ENCODE data around the gene UNC13C.

UNC13C gene

GRCh38 chr15:54026891-54027290 lies 48.6 kb downstream of the UNC13C start:
- H3K36me3 ChIP-seq (ENCODE audit: insufficient read depth, low read length): no peaks in the 10 kb centered on the region
- H3K4me2 ChIP-seq (ENCODE audit: low read length): no peak overlapping the region
- no peak overlapping the region for H3K4me3 ChIP-seq (ENCODE audit: low read length)
- H3K9me3 ChIP-seq (replicated peaks; ENCODE audit: low read length): peaks cover 2% of the 10 kb centered on the region
- H3K4me1 ChIP-seq (ENCODE audit: control insufficient read depth, insufficient read depth, low read length): no peaks in the 10 kb centered on the region
- no peak overlapping the region for H3K9ac ChIP-seq (ENCODE audit: low read depth, low read length)
- no peaks in the 10 kb centered on the region for H3K27me3 ChIP-seq (ENCODE audit: control insufficient read depth, insufficient read depth, low read length)

DNA sequence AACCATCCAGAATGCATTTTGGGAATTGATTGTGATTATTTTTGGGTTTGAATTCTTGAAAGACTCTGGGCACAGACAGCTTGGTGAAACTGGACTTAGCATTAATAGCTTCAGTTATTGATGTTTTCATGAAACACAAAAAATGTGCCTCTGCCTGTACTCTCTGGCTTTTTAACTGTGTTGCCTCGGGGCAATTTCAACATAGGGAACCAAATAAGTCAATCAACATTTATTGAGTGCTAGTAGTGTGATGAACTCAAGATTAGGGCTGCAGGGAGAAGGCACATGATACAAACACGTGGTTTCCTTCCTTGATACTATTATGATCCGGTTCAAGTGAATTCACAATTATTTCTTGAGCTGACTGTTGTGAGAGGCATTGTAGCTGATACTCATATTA lies 50.8 kb downstream of the UNC13C start:
- Histone ChIP-seq H3K9me3 (replicated peaks; ENCODE audit: low read length) (peaks cover 2% of the 10 kb centered on the region), H3K36me3 (ENCODE audit: insufficient read depth, low read length) (no peaks in the 10 kb centered on the region), H3K27me3 (ENCODE audit: control insufficient read depth, insufficient read depth, low read length) (no peaks in the 10 kb centered on the region), H3K9ac (ENCODE audit: low read depth, low read length) (no peak overlapping the region), H3K4me2 (ENCODE audit: low read length) (no peak overlapping the region), H3K4me1 (ENCODE audit: control insufficient read depth, insufficient read depth, low read length) (no peaks in the 10 kb centered on the region), H3K4me3 (ENCODE audit: low read length) (no peak overlapping the region)

DNA sequence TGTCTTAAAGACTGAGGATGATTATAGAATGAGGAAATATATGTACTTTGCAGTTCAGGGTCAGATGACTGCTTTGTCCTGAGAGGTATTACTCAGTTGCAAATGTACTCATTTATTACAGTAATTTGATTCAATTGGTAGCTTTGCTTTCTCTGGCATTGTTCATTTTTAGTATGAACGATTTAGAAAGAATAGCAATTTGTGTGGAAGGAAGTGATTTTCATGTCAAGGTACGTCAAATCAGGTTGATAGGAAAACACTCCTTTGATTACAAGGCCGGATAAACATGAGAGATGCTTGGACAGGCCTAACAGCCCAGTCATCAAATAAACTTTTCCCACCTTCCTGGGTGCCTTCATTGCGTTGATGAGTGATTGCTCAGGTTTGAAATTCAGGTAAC lies 53.8 kb downstream of the UNC13C start:
- Histone ChIP-seq H3K4me3 (ENCODE audit: low read length) (no peak overlapping the region), H3K4me1 (ENCODE audit: control insufficient read depth, insufficient read depth, low read length) (no peaks in the 10 kb centered on the region), H3K9me3 (replicated peaks; ENCODE audit: low read length) (peaks cover 8% of the 10 kb centered on the region), H3K36me3 (ENCODE audit: insufficient read depth, low read length) (no peaks in the 10 kb centered on the region), H3K27me3 (ENCODE audit: control insufficient read depth, insufficient read depth, low read length) (no peaks in the 10 kb centered on the region), H3K4me2 (ENCODE audit: low read length) (no peak overlapping the region), H3K9ac (ENCODE audit: low read depth, low read length) (no peak overlapping the region)

DNA sequence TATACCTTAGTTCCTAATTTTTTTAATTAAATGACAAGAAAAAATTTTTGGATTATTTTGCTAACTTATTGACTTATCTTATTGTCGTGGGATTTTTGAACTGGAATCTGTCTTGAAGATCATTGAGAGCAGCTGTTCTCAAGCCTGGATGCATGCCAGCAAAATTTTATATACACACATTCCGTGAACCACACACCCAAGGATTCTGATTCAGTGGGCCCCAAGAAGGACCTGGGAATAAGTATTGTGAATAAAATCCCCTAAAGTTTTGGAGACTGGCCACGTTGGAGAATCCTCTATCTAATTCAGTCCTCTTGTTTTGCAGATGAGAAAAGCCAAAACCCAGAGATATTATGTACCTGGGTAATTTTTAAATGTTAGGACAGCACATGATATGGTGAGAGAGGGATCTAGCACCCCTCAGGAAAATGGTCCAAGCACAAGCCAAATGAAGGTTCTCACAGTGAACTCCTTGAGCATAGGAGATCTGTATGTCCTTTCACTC lies 55.2 kb downstream of the UNC13C start:
- no peaks in the 10 kb centered on the region for H3K27me3 ChIP-seq (ENCODE audit: control insufficient read depth, insufficient read depth, low read length)
- H3K9me3 ChIP-seq (replicated peaks; ENCODE audit: low read length): peaks cover 8% of the 10 kb centered on the region
- no peaks in the 10 kb centered on the region for H3K4me1 ChIP-seq (ENCODE audit: control insufficient read depth, insufficient read depth, low read length)
- no peak overlapping the region for H3K9ac ChIP-seq (ENCODE audit: low read depth, low read length)
- no peaks in the 10 kb centered on the region for H3K36me3 ChIP-seq (ENCODE audit: insufficient read depth, low read length)
- H3K4me3 ChIP-seq (ENCODE audit: low read length): no peak overlapping the region
- no peak overlapping the region for H3K4me2 ChIP-seq (ENCODE audit: low read length)

- H3K36me3 ChIP-seq (ENCODE audit: insufficient read depth, low read length): no peaks in the 10 kb centered on the region
- H3K9ac ChIP-seq (ENCODE audit: low read depth, low read length): no peak overlapping the region
- H3K4me1 ChIP-seq (ENCODE audit: control insufficient read depth, insufficient read depth, low read length): no peaks in the 10 kb centered on the region
- H3K4me2 ChIP-seq (ENCODE audit: low read length): no peak overlapping the region
- H3K9me3 ChIP-seq (replicated peaks; ENCODE audit: low read length): peaks cover 6% of the 10 kb centered on the region
- H3K27me3 ChIP-seq (ENCODE audit: control insufficient read depth, insufficient read depth, low read length): no peaks in the 10 kb centered on the region
- H3K4me3 ChIP-seq (ENCODE audit: low read length): no peak overlapping the region
Observed at GRCh38 chr15:54033869-54034458, 55.7 kb downstream of the UNC13C start.

- Histone ChIP-seq H3K4me1 (ENCODE audit: control insufficient read depth, insufficient read depth, low read length) (no peaks in the 10 kb centered on the region), H3K4me2 (ENCODE audit: low read length) (no peak overlapping the region), H3K27me3 (ENCODE audit: control insufficient read depth, insufficient read depth, low read length) (no peaks in the 10 kb centered on the region), H3K4me3 (ENCODE audit: low read length) (no peak overlapping the region), H3K9me3 (replicated peaks; ENCODE audit: low read length) (peaks cover 6% of the 10 kb centered on the region), H3K9ac (ENCODE audit: low read depth, low read length) (no peak overlapping the region), H3K36me3 (ENCODE audit: insufficient read depth, low read length) (no peaks in the 10 kb centered on the region)
Observed at GRCh38 chr15:54035616-54036015, 57.4 kb downstream of the UNC13C start.

DNA sequence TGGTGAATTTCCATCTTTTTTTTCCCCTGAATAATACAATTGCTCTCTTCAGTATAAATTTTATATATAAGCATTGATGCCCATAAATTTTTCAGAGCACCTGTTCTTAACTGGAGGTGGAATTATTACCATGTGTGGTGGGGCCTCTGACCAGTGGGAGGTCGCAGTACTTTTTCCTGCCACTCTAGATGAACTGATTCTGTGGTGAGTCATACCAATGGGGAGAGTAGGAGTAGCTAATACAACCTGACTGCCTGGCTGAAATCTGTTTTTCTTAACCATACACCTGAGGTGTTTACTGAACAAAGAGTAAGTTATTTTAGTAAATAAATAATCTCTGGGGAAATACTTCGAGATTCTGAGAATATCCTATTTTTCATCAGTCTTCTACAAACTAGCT lies 67.2 kb downstream of the UNC13C start:
- no peaks in the 10 kb centered on the region for H3K9me3 ChIP-seq (replicated peaks; ENCODE audit: low read length)
- H3K4me3 ChIP-seq (ENCODE audit: low read length): no peak overlapping the region
- H3K27me3 ChIP-seq (ENCODE audit: control insufficient read depth, insufficient read depth, low read length): no peaks in the 10 kb centered on the region
- no peaks in the 10 kb centered on the region for H3K4me1 ChIP-seq (ENCODE audit: control insufficient read depth, insufficient read depth, low read length)
- no peak overlapping the region for H3K4me2 ChIP-seq (ENCODE audit: low read length)
- no peaks in the 10 kb centered on the region for H3K36me3 ChIP-seq (ENCODE audit: insufficient read depth, low read length)
- H3K9ac ChIP-seq (ENCODE audit: low read depth, low read length): no peak overlapping the region

- Histone ChIP-seq H3K27me3 (ENCODE audit: control insufficient read depth, insufficient read depth, low read length) (no peaks in the 10 kb centered on the region), H3K4me1 (ENCODE audit: control insufficient read depth, insufficient read depth, low read length) (no peaks in the 10 kb centered on the region), H3K36me3 (ENCODE audit: insufficient read depth, low read length) (no peaks in the 10 kb centered on the region), H3K4me3 (ENCODE audit: low read length) (no peak overlapping the region), H3K9ac (ENCODE audit: low read depth, low read length) (no peak overlapping the region), H3K4me2 (ENCODE audit: low read length) (no peak overlapping the region), H3K9me3 (replicated peaks; ENCODE audit: low read length) (no peaks in the 10 kb centered on the region)
Observed at GRCh38 chr15:54046093-54046492, 67.9 kb downstream of the UNC13C start.

DNA sequence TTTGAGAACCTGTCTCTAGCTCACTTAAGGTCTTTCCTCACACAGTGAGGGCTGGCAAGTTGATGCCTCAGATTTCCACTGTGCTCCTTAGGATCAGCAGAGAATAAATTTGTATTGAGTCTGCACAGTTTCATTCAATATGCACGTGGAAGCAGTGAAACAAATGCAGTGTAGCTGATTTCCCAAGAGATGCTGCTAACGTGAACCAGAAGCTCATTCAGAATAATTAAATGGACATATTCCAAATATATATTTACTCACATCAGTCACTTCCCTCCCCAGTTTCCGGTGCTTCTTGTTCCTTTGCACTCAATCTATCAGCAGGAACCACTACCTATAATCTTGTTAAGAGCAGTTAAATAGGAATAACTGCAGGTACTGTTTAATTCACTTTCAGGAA lies 86.1 kb downstream of the UNC13C start:
- no peaks in the 10 kb centered on the region for H3K36me3 ChIP-seq (ENCODE audit: insufficient read depth, low read length)
- no peak overlapping the region for H3K9ac ChIP-seq (ENCODE audit: low read depth, low read length)
- no peak overlapping the region for H3K4me3 ChIP-seq (ENCODE audit: low read length)
- peaks cover 5% of the 10 kb centered on the region for H3K9me3 ChIP-seq (replicated peaks; ENCODE audit: low read length)
- no peak overlapping the region for H3K4me2 ChIP-seq (ENCODE audit: low read length)
- no peaks in the 10 kb centered on the region for H3K27me3 ChIP-seq (ENCODE audit: control insufficient read depth, insufficient read depth, low read length)
- H3K4me1 ChIP-seq (ENCODE audit: control insufficient read depth, insufficient read depth, low read length): no peaks in the 10 kb centered on the region

GRCh38 chr15:54066403-54066802 lies 88.2 kb downstream of the UNC13C start:
- H3K9me3 ChIP-seq (replicated peaks; ENCODE audit: low read length): peaks cover 1% of the 10 kb centered on the region
- no peak overlapping the region for H3K4me3 ChIP-seq (ENCODE audit: low read length)
- H3K36me3 ChIP-seq (ENCODE audit: insufficient read depth, low read length): no peaks in the 10 kb centered on the region

DNA sequence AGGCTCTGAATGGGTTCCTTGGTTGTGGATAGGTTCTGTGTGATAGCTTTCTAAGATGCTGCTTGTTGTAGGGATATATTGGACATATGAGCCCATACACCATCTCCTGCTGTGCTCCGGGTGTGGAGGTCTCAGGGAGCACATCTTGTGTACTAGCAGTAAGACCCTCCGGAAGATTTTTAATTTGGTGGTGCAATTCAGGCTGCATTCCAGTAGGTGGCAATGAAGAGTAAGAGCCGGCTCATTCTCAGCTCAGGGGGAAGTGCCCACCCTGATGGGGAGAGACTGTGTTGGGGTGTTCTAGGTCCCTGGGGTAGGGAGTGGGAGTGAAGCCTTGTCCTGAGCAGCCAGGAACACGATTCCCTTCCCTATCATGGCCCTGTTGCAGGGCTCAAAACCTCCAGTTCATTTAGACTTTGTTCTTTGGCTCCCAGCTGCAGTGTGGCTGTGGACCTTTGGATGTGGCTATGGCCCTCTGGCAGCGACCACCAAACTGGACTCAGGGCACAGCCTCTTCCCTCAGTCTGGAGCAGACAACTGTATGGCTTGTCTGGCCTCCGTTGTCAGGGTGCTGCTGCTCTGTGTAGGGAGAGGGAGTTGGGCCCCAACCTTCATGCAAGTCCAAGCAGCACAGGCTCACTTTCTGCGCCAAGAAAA lies 104.7 kb downstream of the UNC13C start:
- Histone ChIP-seq H3K4me3 (ENCODE audit: low read length) (no peak overlapping the region), H3K36me3 (ENCODE audit: insufficient read depth, low read length) (no peaks in the 10 kb centered on the region), H3K9me3 (replicated peaks; ENCODE audit: low read length) (no peaks in the 10 kb centered on the region), H3K4me2 (ENCODE audit: low read length) (no peak overlapping the region), H3K9ac (ENCODE audit: low read depth, low read length) (no peak overlapping the region), H3K4me1 (ENCODE audit: control insufficient read depth, insufficient read depth, low read length) (no peaks in the 10 kb centered on the region), H3K27me3 (ENCODE audit: control insufficient read depth, insufficient read depth, low read length) (no peaks in the 10 kb centered on the region)

More at GRCh38 chr15:54066403-54066802, 88.2 kb downstream of the UNC13C start:
- Histone ChIP-seq H3K9ac (ENCODE audit: low read depth, low read length) (no peak overlapping the region), H3K27me3 (ENCODE audit: control insufficient read depth, insufficient read depth, low read length) (no peaks in the 10 kb centered on the region), H3K4me2 (ENCODE audit: low read length) (no peak overlapping the region), H3K4me1 (ENCODE audit: control insufficient read depth, insufficient read depth, low read length) (no peaks in the 10 kb centered on the region)

DNA sequence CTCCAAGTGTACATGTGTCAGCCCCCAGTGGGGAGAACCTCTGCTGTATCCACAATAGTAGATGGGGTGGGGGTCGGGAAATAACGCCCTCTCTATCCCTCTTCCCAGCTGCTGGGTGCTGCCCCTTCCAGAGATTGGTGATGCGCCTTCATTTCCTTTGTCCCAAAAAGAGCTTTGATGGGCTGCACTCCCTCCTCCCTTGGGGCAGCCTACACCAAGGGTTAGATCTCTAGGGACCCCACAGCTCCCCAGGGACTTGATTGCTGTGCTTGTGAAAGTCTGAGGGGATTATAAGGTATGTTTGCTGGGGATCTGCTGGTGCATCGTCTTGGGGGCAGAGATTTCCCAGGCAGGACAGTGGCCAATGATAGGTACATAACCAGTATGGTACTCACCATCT lies 105.3 kb downstream of the UNC13C start:
- no peak overlapping the region for H3K4me2 ChIP-seq (ENCODE audit: low read length)
- H3K9ac ChIP-seq (ENCODE audit: low read depth, low read length): no peak overlapping the region
- no peaks in the 10 kb centered on the region for H3K27me3 ChIP-seq (ENCODE audit: control insufficient read depth, insufficient read depth, low read length)
- no peaks in the 10 kb centered on the region for H3K9me3 ChIP-seq (replicated peaks; ENCODE audit: low read length)
- H3K36me3 ChIP-seq (ENCODE audit: insufficient read depth, low read length): no peaks in the 10 kb centered on the region
- no peak overlapping the region for H3K4me3 ChIP-seq (ENCODE audit: low read length)
- H3K4me1 ChIP-seq (ENCODE audit: control insufficient read depth, insufficient read depth, low read length): no peaks in the 10 kb centered on the region

Measured in skeletal muscle satellite cell (primary cell).